Sigmoid colon (tissue), 4 donors: ENCODE results near the gene GPC5.

ENCODE experiments used
- EP300 ChIP-seq, 4 donors: sonication (generic); formaldehyde crosslinking; IDR thresholded peaks; one replicate each; pipeline ENCODE4 v1.6.1; 2017; ENCODE audit warnings: antibody characterized with exemption in 4 of 4
- POLR2A ChIP-seq, 2 donors: fragments of 450-650 bp; IDR thresholded peaks; one replicate each; pipeline ENCODE4 v1.6.1; 2016; ENCODE audit warnings: antibody characterized with exemption in 2 of 2, mild to moderate bottlenecking in 2 of 2, moderate library complexity in 2 of 2
- TF ChIP-seq, protein P1 (sequence below), 4 experiments: fragments of 450-650 bp in 3 of 4; fragments of 200-600 bp in 1 of 4; IDR thresholded peaks; one replicate each; pipeline ENCODE4 v1.5.1; 2016 to 2019; ENCODE audit warnings: antibody characterized with exemption in 4 of 4, mild to moderate bottlenecking in 3 of 4, moderate library complexity in 2 of 4

DNA sequence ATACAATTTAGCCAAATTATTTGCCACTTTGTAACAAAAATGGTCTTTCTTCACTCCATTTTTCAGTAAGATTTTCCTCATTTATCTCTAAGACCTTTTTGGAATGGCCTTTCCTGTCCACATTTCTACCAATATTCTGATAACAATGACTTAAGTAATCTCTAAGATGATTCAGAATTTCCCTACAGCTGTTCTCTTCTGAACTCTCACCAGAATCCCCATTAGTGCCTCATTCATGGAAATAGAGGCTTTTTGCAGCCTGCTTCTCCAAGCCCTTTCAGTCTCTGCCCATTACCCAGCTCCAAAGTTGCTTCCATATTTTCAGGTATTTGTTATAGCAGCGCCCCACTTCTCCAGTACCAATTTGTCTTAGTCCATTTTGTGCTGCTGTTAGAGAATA is 867.0 kb downstream of the GPC5 start:
- no peak for TF ChIP-seq POLR2A (IDR thresholded peaks at IDR 0.05)
- TF ChIP-seq, protein P1, sequence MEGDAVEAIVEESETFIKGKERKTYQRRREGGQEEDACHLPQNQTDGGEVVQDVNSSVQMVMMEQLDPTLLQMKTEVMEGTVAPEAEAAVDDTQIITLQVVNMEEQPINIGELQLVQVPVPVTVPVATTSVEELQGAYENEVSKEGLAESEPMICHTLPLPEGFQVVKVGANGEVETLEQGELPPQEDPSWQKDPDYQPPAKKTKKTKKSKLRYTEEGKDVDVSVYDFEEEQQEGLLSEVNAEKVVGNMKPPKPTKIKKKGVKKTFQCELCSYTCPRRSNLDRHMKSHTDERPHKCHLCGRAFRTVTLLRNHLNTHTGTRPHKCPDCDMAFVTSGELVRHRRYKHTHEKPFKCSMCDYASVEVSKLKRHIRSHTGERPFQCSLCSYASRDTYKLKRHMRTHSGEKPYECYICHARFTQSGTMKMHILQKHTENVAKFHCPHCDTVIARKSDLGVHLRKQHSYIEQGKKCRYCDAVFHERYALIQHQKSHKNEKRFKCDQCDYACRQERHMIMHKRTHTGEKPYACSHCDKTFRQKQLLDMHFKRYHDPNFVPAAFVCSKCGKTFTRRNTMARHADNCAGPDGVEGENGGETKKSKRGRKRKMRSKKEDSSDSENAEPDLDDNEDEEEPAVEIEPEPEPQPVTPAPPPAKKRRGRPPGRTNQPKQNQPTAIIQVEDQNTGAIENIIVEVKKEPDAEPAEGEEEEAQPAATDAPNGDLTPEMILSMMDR (IDR thresholded peaks at IDR 0.05): no peak
- no peak for TF ChIP-seq EP300 (IDR thresholded peaks at IDR 0.05)
